Naive thymus-derived CD8-positive, alpha-beta T cell (primary cell): ENCODE measurements around the gene GLI1. TPM values are rescaled to one million over a fixed set of nuclear protein-coding genes. Genes with fewer than 3 reads are reported as not detected.

Source experiments
- ATAC-seq, 2 donors: fragments of 150-1000 bp; cut with Tn5 transposase in 1 of 2; sonication (Bioruptor Pico), chemical (Tn5 transposase) in 1 of 2; 1 replicate in 1 of 2; 2 replicates in 1 of 2; pipeline ENCODE4 v1.10.0; 2021; ENCODE audit warnings: mild to moderate bottlenecking in 2 of 2, moderate library complexity in 2 of 2
- POLR2A ChIA-PET: fragments of 350-600 bp; sonication (Branson Sonifier 250); formaldehyde crosslinking; loops from one replicate; lab custom pipeline; 2021; ENCODE audit warnings: antibody characterized with exemption; lab: Charles Lee
- DNase-seq, 10 donors: peaks; one replicate each; pipeline versions ENCODE4 v3.0.0 to v3.0.0-alpha.2; 2020 to 2022
- H3K27ac Mint-ChIP-seq, 10 donors: one replicate each; pipeline ENCODE4 v1.8.0; 2020 to 2022; ENCODE audit warnings: mild to moderate bottlenecking in 10 of 10, mixed read lengths in 10 of 10, moderate library complexity in 4 of 10, inconsistent platforms in 1 of 10
- H3K27me3 Mint-ChIP-seq, 5 donors: one replicate each; pipeline ENCODE4 v1.8.0; 2021 to 2022; ENCODE audit warnings: mixed read lengths in 5 of 5
- H3K36me3 Mint-ChIP-seq, 3 donors: one replicate each; pipeline ENCODE4 v1.8.0; 2020 to 2022; ENCODE audit warnings: mixed read lengths in 3 of 3, mild to moderate bottlenecking in 2 of 3, inconsistent platforms in 1 of 3
- H3K4me1 Mint-ChIP-seq, 4 donors: one replicate each; pipeline ENCODE4 v1.8.0; 2021 to 2022; ENCODE audit warnings: mixed read lengths in 4 of 4
- H3K4me3 Mint-ChIP-seq, 10 donors: one replicate each; pipeline ENCODE4 v1.8.0; 2020 to 2022; ENCODE audit warnings: mild to moderate bottlenecking in 10 of 10, mixed read lengths in 10 of 10, moderate library complexity in 6 of 10, inconsistent platforms in 1 of 10
- H3K9me3 Mint-ChIP-seq, 9 donors: one replicate each; pipeline ENCODE4 v1.8.0; 2020 to 2022; ENCODE audit warnings: mixed read lengths in 9 of 9, mild to moderate bottlenecking in 3 of 9, inconsistent platforms in 1 of 9, moderate library complexity in 1 of 9
- polyA plus RNA-seq, 3 donors: library from polyadenylated mRNA; unstranded; fragments of 300-500 nt; fragmentation: Illumina TruSeq; gene quantifications; one replicate each; pipeline ENCODE4 v1.2.3, GENCODE V29; 2021
- total RNA-seq, 8 experiments: library from RNA in 2 of 8; stranded (reverse) in 2 of 8; gene quantifications; one replicate each; pipeline ENCODE4 v1.2.3 and lab custom pipeline; 2021 to 2026

Gene GLI1
- total and polyA plus RNA-seq, 5 experiments from 2014 or later = 1.9 to 2.7 TPM; not detected in 3

DNA sequence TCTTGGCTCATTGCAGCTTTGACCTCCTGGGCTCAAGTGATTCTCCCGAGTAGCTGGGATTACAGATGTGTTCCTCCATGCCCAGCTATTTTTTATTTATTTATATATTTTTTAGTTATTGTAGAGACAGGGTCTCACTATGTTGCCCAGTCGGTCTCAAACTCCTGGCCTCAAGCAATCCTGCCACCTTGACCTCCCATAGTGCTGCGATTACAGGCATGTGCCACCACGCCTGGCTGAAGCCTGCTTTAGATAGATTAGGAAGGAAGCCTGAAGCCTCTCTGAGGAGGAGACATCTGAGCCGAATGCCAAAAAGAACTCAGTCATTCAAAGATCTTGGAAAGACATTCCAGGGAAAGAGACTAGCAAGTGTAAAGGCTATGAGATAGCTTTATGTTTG is 14.8 kb upstream of the GLI1 start:
- no peak for DNase-seq
- H3K4me1 Mint-ChIP-seq = no peaks in the 10 kb centered on the region
- peaks cover 0 to 13% (median 8%) of the 10 kb centered on the region in 9 donors for H3K9me3 Mint-ChIP-seq
- POLR2A ChIA-PET = no interaction called here
- peaks cover 0 to 8% (median 0%) of the 10 kb centered on the region in 3 donors for H3K36me3 Mint-ChIP-seq
- H3K27me3 Mint-ChIP-seq = peaks cover 0 to 3% (median 3%) of the 10 kb centered on the region in 5 donors
- no peak overlapping the region for H3K4me3 Mint-ChIP-seq
- no peak overlapping the region for H3K27ac Mint-ChIP-seq
- ATAC-seq = no peak

DNA sequence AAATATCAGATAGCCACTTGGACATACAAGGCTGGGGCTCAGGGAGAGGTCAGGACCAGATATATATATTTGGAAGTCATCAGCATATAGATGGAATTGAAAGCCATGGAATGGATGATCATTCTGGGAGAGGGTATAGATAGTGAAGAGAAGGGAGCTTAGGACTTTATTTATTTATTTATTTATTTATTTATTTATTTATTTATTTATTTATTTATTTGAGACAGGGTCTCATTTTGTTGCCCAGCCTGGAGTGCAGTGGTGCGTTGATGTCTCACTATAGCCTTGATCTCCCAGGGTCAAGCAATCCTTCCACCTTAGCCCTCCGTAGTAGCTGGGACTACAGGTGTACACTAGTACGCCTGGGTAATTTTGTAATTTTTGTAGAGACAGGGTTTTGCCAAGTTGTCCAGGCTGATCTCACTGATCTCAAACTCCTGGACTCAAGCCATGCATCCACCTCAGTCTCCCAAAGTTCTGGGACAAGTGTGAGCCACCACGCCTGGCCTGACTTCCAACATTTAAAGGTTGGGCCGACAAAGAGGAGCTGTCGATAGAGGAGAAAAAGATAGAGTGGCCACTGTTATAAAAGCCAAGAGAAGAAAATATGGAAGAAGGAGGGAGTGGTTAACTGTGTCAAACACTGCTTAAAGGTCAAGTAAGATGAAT is 13.2 kb upstream of the GLI1 start:
- peaks cover 0 to 3% (median 0%) of the 10 kb centered on the region in 5 donors for H3K27me3 Mint-ChIP-seq
- H3K9me3 Mint-ChIP-seq = peaks cover 0 to 8% (median 5%) of the 10 kb centered on the region in 9 donors
- H3K36me3 Mint-ChIP-seq = peaks cover 0 to 4% (median 0%) of the 10 kb centered on the region in 3 donors
- no peaks in the 10 kb centered on the region for H3K4me1 Mint-ChIP-seq
- no peak for DNase-seq
- H3K27ac Mint-ChIP-seq = no peak overlapping the region
- H3K4me3 Mint-ChIP-seq = no peak overlapping the region
- ATAC-seq = no peak
- POLR2A ChIA-PET = no interaction called here

DNA sequence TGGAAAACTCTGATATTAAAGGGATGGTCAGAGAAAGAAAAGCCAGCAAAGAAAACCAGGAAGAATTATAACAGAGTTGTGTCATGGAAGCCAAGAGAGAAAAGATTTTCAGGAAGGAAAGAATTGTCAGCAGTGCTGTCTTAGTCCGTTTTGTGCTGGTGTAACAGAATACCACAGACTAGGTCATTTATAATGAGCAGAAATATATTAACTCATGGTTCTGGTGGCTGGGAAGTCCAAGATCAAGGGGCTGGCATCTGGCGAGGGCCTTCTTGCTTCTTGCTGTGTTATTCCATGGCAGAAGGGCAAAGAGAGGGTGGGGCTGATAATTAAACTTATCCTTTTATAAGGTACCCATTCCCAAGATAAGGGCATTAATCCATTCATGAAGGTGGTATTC is 10.9 kb upstream of the GLI1 start:
- POLR2A ChIA-PET = no interaction called here
- no peak overlapping the region for H3K27ac Mint-ChIP-seq
- no peak for DNase-seq
- ATAC-seq = no peak
- H3K36me3 Mint-ChIP-seq = no peaks in the 10 kb centered on the region
- peaks cover 0 to 3% (median 0%) of the 10 kb centered on the region in 5 donors for H3K27me3 Mint-ChIP-seq
- H3K4me1 Mint-ChIP-seq = no peaks in the 10 kb centered on the region
- H3K4me3 Mint-ChIP-seq = no peak overlapping the region
- H3K9me3 Mint-ChIP-seq = no peaks in the 10 kb centered on the region

DNA sequence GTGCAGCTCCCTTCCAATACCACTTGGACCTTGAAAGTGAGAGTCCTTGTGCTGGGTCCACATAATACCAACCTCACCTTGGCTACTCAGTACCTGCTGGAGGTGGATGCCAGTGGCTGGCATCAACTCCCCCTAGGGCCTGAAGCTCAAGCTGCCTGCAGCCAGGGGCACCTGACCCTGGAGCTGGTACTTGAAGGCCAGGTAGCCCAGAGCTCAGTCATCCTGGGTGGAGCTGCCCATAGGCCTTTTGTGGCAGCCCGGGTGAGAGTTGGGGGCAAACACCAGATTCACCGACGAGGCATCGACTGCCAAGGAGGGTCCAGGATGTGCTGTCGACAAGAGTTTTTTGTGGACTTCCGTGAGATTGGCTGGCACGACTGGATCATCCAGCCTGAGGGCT is 10.2 kb upstream of the GLI1 start:
- no peaks in the 10 kb centered on the region for H3K4me1 Mint-ChIP-seq
- ATAC-seq = no peak
- POLR2A ChIA-PET = no interaction called here

DNA sequence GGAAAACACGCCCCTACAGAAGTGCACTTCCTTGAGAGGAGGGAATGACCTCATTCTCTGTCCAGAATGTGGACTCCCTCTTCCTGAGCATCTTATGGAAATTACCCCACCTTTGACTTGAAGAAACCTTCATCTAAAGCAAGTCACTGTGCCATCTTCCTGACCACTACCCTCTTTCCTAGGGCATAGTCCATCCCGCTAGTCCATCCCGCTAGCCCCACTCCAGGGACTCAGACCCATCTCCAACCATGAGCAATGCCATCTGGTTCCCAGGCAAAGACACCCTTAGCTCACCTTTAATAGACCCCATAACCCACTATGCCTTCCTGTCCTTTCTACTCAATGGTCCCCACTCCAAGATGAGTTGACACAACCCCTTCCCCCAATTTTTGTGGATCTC is 9.5 kb upstream of the GLI1 start:
- ATAC-seq (no peak), DNase-seq (no peak)
- peaks cover 0 to 3% (median 0%) of the 10 kb centered on the region in 5 donors for H3K27me3 Mint-ChIP-seq
- H3K4me1 Mint-ChIP-seq = no peaks in the 10 kb centered on the region
- H3K36me3 Mint-ChIP-seq = no peaks in the 10 kb centered on the region
- peak overlapping the region in 1 of 10 donors; percentile 35 for H3K27ac Mint-ChIP-seq
- no peaks in the 10 kb centered on the region for H3K9me3 Mint-ChIP-seq
- H3K4me3 Mint-ChIP-seq = no peak overlapping the region
- POLR2A ChIA-PET = interaction anchor here (0.6 to 0.8 kb wide), 2 partner anchors 20 to 473 kb away, joined by 3 read pairs; no protein-coding TSS in a partner anchor

More for the DNA sequence above, 10.2 kb upstream of the GLI1 start:
- Mint-ChIP-seq H3K27ac (no peak overlapping the region), H3K4me3 (no peak overlapping the region), H3K36me3 (no peaks in the 10 kb centered on the region), H3K27me3 (peaks cover 0 to 3% (median 0%) of the 10 kb centered on the region in 5 donors), H3K9me3 (no peaks in the 10 kb centered on the region)
- DNase-seq = no peak

DNA sequence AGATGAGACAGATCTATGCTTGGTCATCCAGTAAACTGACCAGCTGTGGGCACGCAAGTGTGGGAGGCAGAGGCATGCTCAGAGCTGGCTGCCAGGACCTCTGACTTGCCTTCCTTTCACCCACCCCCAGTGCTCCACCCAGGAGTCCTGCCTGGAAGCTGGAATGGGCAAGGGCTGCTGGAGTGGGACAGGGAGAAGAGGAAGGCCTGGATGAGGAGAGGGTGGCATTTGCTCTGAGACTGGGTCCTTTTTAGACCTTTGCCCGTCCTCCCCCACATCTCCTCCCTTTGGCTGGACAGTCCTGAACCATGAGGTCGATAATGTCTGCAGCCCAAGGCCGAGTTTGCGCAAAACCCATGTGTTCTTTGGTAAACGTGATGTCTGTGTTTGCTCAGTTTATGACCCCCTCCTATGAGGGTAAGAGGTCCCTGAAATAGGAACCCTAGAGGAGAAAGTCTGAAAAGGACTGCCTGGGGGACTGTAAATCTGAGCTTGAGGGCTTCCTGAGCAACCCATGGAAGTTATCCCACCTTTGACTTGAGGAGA is 8.3 kb upstream of the GLI1 start:
- DNase-seq (no peak), ATAC-seq (no peak)
- Mint-ChIP-seq H3K27ac (no peak overlapping the region), H3K9me3 (no peaks in the 10 kb centered on the region), H3K4me3 (no peak overlapping the region), H3K36me3 (no peaks in the 10 kb centered on the region), H3K27me3 (peaks cover 0 to 3% (median 0%) of the 10 kb centered on the region in 5 donors), H3K4me1 (peaks cover 7 to 10% (median 7%) of the 10 kb centered on the region in 4 donors)
- POLR2A ChIA-PET = interaction anchor here (0.6 kb wide), 1 partner anchor 24 kb away, joined by 3 read pairs; no protein-coding TSS in a partner anchor

DNA sequence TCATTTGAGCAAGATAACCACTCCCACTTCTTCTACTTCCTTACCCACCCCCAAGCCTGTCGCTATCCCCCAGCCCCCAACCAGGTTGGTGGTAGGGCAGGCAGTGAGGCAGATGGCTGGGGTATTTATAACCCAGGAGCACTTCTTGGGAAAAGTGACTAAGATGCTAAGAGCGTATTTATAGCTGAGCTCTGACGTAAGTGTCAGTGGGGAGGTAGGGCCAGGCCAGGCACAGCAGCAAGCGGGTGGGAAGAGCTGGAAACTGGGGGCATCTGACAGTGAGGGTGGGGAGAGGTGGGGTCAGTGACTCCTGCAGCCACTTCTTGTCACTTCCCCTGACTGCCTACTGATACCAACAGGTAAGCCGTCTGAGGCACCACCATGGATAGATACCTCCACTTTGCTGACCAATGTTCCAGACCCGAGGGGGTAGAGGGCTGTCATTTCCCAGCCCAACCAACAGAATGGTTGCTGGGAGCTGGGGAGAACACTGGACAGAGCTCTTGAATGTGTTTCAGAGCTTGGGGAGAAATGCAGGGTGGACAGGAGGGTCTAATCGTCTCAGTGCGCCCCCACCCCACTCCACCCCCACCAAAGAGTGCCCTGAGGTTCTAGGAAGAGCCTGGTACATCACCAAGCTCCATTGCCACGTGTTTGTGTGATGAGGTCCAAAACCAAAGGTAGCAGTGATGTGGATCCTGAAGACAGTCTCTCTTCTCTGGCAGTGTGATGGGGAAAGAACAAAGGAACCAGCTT is 7.2 kb upstream of the GLI1 start:
- ATAC-seq (no peak), DNase-seq (no peak)
- H3K36me3 Mint-ChIP-seq = no peaks in the 10 kb centered on the region

DNA sequence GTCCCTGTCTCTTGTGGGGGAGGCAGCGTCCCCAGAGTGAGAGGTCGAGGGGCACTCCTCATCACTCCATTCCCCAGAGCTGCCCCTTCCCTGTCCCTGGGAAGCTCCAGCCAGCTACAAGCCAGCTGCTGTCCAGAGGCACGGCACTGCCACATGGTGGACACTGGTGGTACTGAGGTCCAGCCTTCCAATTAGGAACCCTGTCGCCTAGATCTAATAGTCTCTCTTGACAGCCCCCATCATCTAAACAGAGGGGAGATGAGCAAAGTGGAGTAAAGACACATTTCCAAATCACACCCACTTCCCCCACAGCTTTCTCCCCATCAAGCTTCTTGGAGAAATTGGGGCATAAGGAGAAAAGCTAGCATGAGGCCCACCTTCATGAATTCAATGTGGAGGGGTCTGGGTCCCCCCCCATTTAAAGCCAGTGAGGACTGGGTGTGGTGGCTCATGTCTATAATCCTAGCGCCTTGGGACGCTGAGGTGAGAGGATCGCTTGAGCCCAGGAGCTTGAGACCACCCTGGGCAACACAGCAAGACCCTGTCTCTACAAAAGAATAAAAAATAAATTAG is 6.6 kb upstream of the GLI1 start:
- Mint-ChIP-seq H3K4me3 (no peak overlapping the region), H3K27ac (no peak overlapping the region)
- POLR2A ChIA-PET = interaction anchor here (0.6 to 1.3 kb wide), 6 partner anchors 24 to 218 kb away, joined by 3 read pairs; no protein-coding TSS in a partner anchor

More for the DNA sequence above, 7.2 kb upstream of the GLI1 start:
- no peaks in the 10 kb centered on the region for H3K27me3 Mint-ChIP-seq
- no peak overlapping the region for H3K4me3 Mint-ChIP-seq
- peaks cover 7 to 14% (median 7%) of the 10 kb centered on the region in 4 donors for H3K4me1 Mint-ChIP-seq
- POLR2A ChIA-PET = interaction anchor here (0.5 to 1.3 kb wide), 4 partner anchors 10 to 191 kb away, joined by 3 read pairs; no protein-coding TSS in a partner anchor
- no peak overlapping the region for H3K27ac Mint-ChIP-seq
- H3K9me3 Mint-ChIP-seq = no peaks in the 10 kb centered on the region

DNA sequence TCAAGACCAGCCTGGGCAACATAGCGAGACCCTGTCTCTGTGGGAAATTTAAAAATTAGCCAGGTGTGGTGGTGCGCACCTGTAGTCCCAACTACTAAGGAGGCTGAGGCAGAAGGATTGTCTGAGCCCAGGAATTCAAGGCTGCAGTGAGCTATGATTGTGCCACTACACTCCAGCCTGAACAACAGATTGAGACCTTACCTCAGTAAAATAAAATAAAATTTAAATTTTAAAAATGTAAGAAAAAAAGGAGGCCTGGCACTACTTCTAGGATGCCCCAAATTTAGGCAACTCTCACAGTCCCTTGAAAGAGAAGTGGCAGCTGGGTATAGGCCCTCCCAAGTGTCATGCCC is 5.4 kb upstream of the GLI1 start:
- POLR2A ChIA-PET = no interaction called here
- Mint-ChIP-seq H3K27me3 (no peaks in the 10 kb centered on the region), H3K9me3 (no peaks in the 10 kb centered on the region), H3K27ac (peak overlapping the region in 1 of 10 donors; percentile 17), H3K4me3 (no peak overlapping the region), H3K4me1 (peaks cover 13 to 21% (median 18%) of the 10 kb centered on the region in 4 donors), H3K36me3 (no peaks in the 10 kb centered on the region)
- DNase-seq (no peak), ATAC-seq (no peak)

More for the DNA sequence above, 6.6 kb upstream of the GLI1 start:
- H3K27me3 Mint-ChIP-seq = no peaks in the 10 kb centered on the region
- no peaks in the 10 kb centered on the region for H3K9me3 Mint-ChIP-seq
- peak; percentile 29 to 33 for ATAC-seq
- H3K4me1 Mint-ChIP-seq = peaks cover 7 to 14% (median 8%) of the 10 kb centered on the region in 4 donors
- no peaks in the 10 kb centered on the region for H3K36me3 Mint-ChIP-seq
- peak in 3 of 10 donors; percentile 22 to 64 (median 28) for DNase-seq

DNA sequence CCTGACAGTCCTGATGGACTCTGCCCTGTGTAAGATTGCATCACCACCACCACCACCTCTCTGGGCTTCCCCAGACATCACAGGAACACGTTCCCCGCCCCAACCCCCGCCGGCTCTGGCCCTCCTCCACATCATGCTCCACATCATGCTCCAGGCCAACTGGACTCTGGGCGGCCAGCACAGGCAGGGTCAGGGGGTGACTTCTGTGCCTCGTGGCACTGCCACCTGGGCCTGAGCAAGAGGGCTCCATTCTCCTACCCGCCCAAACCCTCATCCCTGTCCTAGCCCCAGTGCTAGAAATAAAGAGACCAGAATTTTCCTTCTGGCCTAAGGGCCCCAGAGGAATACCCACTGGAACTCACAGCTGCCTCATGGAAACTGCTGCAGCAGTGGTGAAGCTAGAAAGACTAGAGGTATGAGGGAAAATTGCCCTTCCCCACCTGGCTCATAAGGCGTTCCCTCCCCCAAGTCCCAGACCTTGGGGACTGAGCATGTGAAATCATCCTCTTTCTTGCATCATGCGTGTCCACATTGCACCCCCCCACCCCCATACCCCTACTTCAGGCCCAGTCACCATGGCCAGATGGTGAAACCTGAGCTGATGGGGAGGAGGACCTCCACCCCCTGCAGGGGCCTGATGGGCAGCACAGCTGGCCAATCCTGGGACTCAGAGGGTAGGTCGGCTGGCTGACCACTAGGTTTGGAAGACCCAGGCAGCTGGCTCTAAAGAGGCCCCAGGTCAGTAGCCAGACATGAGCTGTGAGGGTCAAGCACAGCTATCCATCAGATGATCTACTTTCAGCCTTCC is 4.8 kb upstream of the GLI1 start, which contains the start of gene INHBE:
TSS of gene INHBE (plus strand) at position 742 of the 808 bp plus-strand sequence. CDS start 230 bp downstream, outside the sequence.
- Mint-ChIP-seq H3K4me3 (peak within 1 kb of the TSS; percentile 52 to 85 (median 72)), H3K4me1 (peaks cover 18 to 27% (median 22%) of the 10 kb centered on the region in 4 donors), H3K27ac (peak within 1 kb of the TSS in 5 of 10 donors; percentile 9 to 89 (median 57)), H3K36me3 (no peaks in the 10 kb centered on the region), H3K9me3 (no peaks in the 10 kb centered on the region), H3K27me3 (no peaks in the 10 kb centered on the region)
- ATAC-seq = no peak
- POLR2A ChIA-PET = interaction anchor here (0.6 to 2.0 kb wide), 4 partner anchors 23 to 1348 kb away, joined by 3 to 14 read pairs (median 5); partner anchors contain the start of gene ARHGAP9
- no peak for DNase-seq

DNA sequence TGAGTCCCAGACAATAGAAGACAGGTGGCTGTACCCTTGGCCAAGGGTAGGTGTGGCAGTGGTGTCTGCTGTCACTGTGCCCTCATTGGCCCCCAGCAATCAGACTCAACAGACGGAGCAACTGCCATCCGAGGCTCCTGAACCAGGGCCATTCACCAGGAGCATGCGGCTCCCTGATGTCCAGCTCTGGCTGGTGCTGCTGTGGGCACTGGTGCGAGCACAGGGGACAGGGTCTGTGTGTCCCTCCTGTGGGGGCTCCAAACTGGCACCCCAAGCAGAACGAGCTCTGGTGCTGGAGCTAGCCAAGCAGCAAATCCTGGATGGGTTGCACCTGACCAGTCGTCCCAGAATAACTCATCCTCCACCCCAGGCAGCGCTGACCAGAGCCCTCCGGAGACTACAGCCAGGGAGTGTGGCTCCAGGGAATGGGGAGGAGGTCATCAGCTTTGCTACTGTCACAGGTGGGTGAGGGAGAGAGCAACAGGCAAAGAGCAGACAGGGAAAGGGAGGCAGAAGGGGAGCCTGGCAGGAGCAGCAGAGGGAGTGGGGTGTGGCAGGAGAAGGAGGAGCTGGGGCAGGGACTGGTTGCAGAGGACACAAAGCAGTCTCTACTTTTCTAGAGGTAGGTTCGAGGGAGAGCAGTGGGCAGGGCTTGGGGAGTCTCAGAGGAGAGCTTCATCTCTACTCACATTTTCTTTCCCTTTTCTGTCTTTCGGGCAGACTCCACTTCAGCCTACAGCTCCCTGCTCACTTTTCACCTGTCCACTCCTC is 4.0 kb upstream of the GLI1 start:
- Mint-ChIP-seq H3K4me1 (peaks cover 22 to 35% (median 27%) of the 10 kb centered on the region in 4 donors), H3K4me3 (peak overlapping the region; percentile 52 to 85 (median 72)), H3K27me3 (peaks cover 0 to 3% (median 0%) of the 10 kb centered on the region in 5 donors), H3K9me3 (no peaks in the 10 kb centered on the region), H3K27ac (peak overlapping the region in 4 of 10 donors; percentile 31 to 89 (median 61)), H3K36me3 (no peaks in the 10 kb centered on the region)
- ATAC-seq = no peak
- DNase-seq = no peak
- POLR2A ChIA-PET = interaction anchor here (0.6 to 2.0 kb wide), 4 partner anchors 24 to 1349 kb away, joined by 3 to 14 read pairs (median 5); partner anchors contain the start of gene ARHGAP9
